Endothelial cell of umbilical vein (primary cell): ENCODE results near the gene GATAD2A. TPM values are rescaled to one million over a fixed set of nuclear protein-coding genes. Genes with fewer than 3 reads are reported as not detected.

ENCODE experiments used
- BruUV-seq: library from RNA; stranded (reverse); fragments of 400-500 nt; replicated peaks from 2 replicates; lab custom pipeline; 2021; lab: Mats Ljungman, UMichigan
- CTCF ChIA-PET: fragments of 300-600, 350-600 bp; sonication (Branson Sonifier 250); formaldehyde crosslinking; loops from one replicate; lab custom pipeline; 2021; ENCODE audit warnings: antibody characterized with exemption, inconsistent platforms; lab: Charles Lee
- POLR2A ChIA-PET: fragments of 300-600, 350-600 bp; sonication (Branson Sonifier 250); formaldehyde crosslinking; loops from one replicate; lab custom pipeline; 2021; ENCODE audit warnings: antibody characterized with exemption, inconsistent platforms; lab: Charles Lee
- DNase-seq: peaks from one replicate; pipeline ENCODE4 v3.0.0-alpha.2; 2011; ENCODE audit warnings: low read depth, low spot score
- FAIRE-seq: peaks from 2 replicates; lab custom pipeline; 2011; peaks lifted over from hg19 to GRCh38; lab: Jason Lieb, UNC
- H2AFZ ChIP-seq: 2 replicates; pipeline ENCODE4 v1.6.0; 2012; ENCODE audit warnings: low read depth, low read length, control low read depth, inconsistent platforms
- H3K27ac ChIP-seq: 2 replicates; pipeline ENCODE4 v1.5.1; 2011; ENCODE audit warnings: low read depth, mild to moderate bottlenecking, control low read depth, low read length, moderate library complexity; ENCODE audit not compliant: insufficient read depth
- H3K27me3 ChIP-seq, 2 experiments: 2 replicates each; pipeline versions ENCODE4 v1.6.0 to v1.6.1; 2011; ENCODE audit warnings: low read length in 2 of 2, mixed read lengths in 1 of 2; ENCODE audit not compliant: control insufficient read depth in 2 of 2, insufficient read depth in 2 of 2
- H3K36me3 ChIP-seq, 2 experiments: 2 replicates in 1 of 2; 3 replicates in 1 of 2; pipeline ENCODE4 v1.5.1; 2011; ENCODE audit warnings: low read length in 2 of 2, mild to moderate bottlenecking in 1 of 2, moderate library complexity in 1 of 2; ENCODE audit not compliant: control insufficient read depth in 2 of 2, insufficient read depth in 2 of 2; ENCODE audit errors: extremely low read depth in 1 of 2
- H3K4me1 ChIP-seq: 3 replicates; pipeline ENCODE4 v1.5.1; 2011; ENCODE audit warnings: mild to moderate bottlenecking, low read length; ENCODE audit not compliant: control insufficient read depth, insufficient read depth; ENCODE audit errors: extremely low read depth
- H3K4me2 ChIP-seq: 2 replicates; pipeline ENCODE4 v1.6.1; 2011; ENCODE audit warnings: low read length, control low read depth, mixed read lengths; ENCODE audit not compliant: insufficient read depth
- H3K4me3 ChIP-seq, 3 experiments: fragments of 200-600 bp in 1 of 3; sonication (generic), shearing (Covaris generic) in 1 of 3; replicated peaks in 1 of 3; 2 replicates each; pipeline ENCODE4 v1.5.1; 2011 to 2016; ENCODE audit warnings: control low read depth in 3 of 3, low read length in 3 of 3, mild to moderate bottlenecking in 2 of 3, inconsistent platforms in 1 of 3, low read depth in 1 of 3, moderate library complexity in 1 of 3; ENCODE audit not compliant: insufficient read depth in 1 of 3
- H3K79me2 ChIP-seq: 2 replicates; pipeline ENCODE4 v1.6.0; 2012; ENCODE audit warnings: low read length, inconsistent platforms; ENCODE audit not compliant: control insufficient read depth, insufficient read depth
- H3K9ac ChIP-seq: replicated peaks from 2 replicates; pipeline ENCODE3; 2011; ENCODE audit warnings: low read length, control low read depth; ENCODE audit not compliant: insufficient read depth; ENCODE audit errors: extremely low read depth
- H3K9me1 ChIP-seq: replicated peaks from 3 replicates; pipeline ENCODE4 v1.6.0; 2011; ENCODE audit warnings: mild to moderate bottlenecking, low read length; ENCODE audit not compliant: control insufficient read depth, insufficient read depth; ENCODE audit errors: extremely low read depth
- H3K9me3 ChIP-seq: replicated peaks from 2 replicates; pipeline ENCODE4 v1.5.1; 2012; ENCODE audit warnings: low read length, inconsistent platforms; ENCODE audit not compliant: control insufficient read depth, insufficient read depth
- H4K20me1 ChIP-seq: replicated peaks from 2 replicates; pipeline ENCODE3; 2011; ENCODE audit warnings: mild to moderate bottlenecking, low read length; ENCODE audit not compliant: control insufficient read depth, insufficient read depth; ENCODE audit errors: extremely low read depth
- CTCF ChIP-seq, 2 donors: IDR thresholded peaks; 1 replicate in 1 of 2; 2 replicates in 1 of 2; pipeline ENCODE4 v1.5.1; 2011; ENCODE audit warnings: low read length in 2 of 2, mild to moderate bottlenecking in 2 of 2, moderate library complexity in 2 of 2, control low read depth in 1 of 2, inconsistent platforms in 1 of 2, low read depth in 1 of 2; ENCODE audit not compliant: insufficient read depth in 1 of 2; ENCODE audit errors: extremely low read depth in 1 of 2
- EZH2 ChIP-seq: IDR thresholded peaks from 2 replicates; pipeline ENCODE4 v1.6.1; 2012; ENCODE audit warnings: borderline replicate concordance, low read depth, mild to moderate bottlenecking, moderate library complexity, low read length, inconsistent platforms; ENCODE audit not compliant: severe bottlenecking
- FOS ChIP-seq: IDR thresholded peaks from 2 replicates; pipeline ENCODE4 v1.6.1; 2011; ENCODE audit warnings: mild to moderate bottlenecking, low read length, moderate library complexity, borderline replicate concordance; ENCODE audit not compliant: insufficient read depth
- GATA2 ChIP-seq: IDR thresholded peaks from 2 replicates; pipeline ENCODE4 v1.7.0; 2011; ENCODE audit warnings: low read depth, mild to moderate bottlenecking, moderate library complexity, mixed read lengths, low read length; ENCODE audit not compliant: insufficient read length, insufficient read depth
- JUN ChIP-seq: IDR thresholded peaks from 2 replicates; pipeline ENCODE4 v1.6.1; 2011; ENCODE audit warnings: borderline replicate concordance, low read depth; ENCODE audit not compliant: insufficient read length, insufficient read depth
- MAX ChIP-seq: IDR thresholded peaks from 2 replicates; pipeline ENCODE4 v1.6.1; 2011; ENCODE audit not compliant: insufficient read depth, insufficient read length
- MYC ChIP-seq: IDR thresholded peaks from one replicate; pipeline ENCODE4 v1.6.1; 2011; ENCODE audit warnings: mild to moderate bottlenecking, low read depth, low read length
- POLR2A ChIP-seq: IDR thresholded peaks from 2 replicates; pipeline ENCODE4 v1.6.1; 2012; ENCODE audit warnings: low read depth, mild to moderate bottlenecking, control low read depth, low read length
- POLR2AphosphoS5 ChIP-seq: IDR thresholded peaks from 2 replicates; pipeline ENCODE4 v1.6.1; 2012; ENCODE audit warnings: low read depth, mild to moderate bottlenecking, control low read depth, low read length, moderate library complexity; ENCODE audit not compliant: insufficient read depth
- dilution Hi-C: fragments of 300-500 bp; cut with MboI; formaldehyde crosslinking; loops from one replicate; pipeline ENCODE4 v1.15.0; 2019; ENCODE audit warnings: low sequenced_read_pairs; ENCODE audit not compliant: extremely low pct_ligation_motif_present
- intact Hi-C: fragments of 100-400 bp; cut with micrococcal nuclease; formaldehyde crosslinking; loops from one replicate; pipeline ENCODE4 v1.10.0; 2022
- polyA plus RNA-seq, 4 experiments: library from polyadenylated mRNA; depleted of rRNA in 3 of 4; stranded (reverse) in 3 of 4; unstranded in 1 of 4; fragments of >200 nt; gene quantifications; 2 replicates each; pipeline versions ENCODE4 v1.2.1 to v1.2.3, GENCODE V29; 2011 to 2012; ENCODE audit warnings: missing spikeins in 1 of 4
- total RNA-seq: library from RNA; stranded (reverse); gene quantifications from 2 replicates; pipeline ENCODE4 v1.2.3, GENCODE V29; 2021

GATAD2A gene
- total and polyA plus RNA-seq, 2 donors (not counting 3 experiments of a cell fraction or from before 2014, with no cell fraction given) = 27.3 to 134 TPM

- H3K27me3 ChIP-seq = peaks cover 25 to 29% of the 10 kb centered on the region in 2 experiments
- DNase-seq (no peak), FAIRE-seq (no peak)
- ChIA-PET CTCF (interaction anchor here (1.1 to 1.7 kb wide), 2 partner anchors 13 kb away, joined by 3 to 4 read pairs; no protein-coding TSS in a partner anchor), POLR2A (no interaction called here)
- no peaks in the 10 kb centered on the region for H3K36me3 ChIP-seq
- H2AFZ ChIP-seq = no peak overlapping the region
- no peak overlapping the region for H3K27ac ChIP-seq
- no peak overlapping the region for H3K4me2 ChIP-seq
- H4K20me1 ChIP-seq = no peaks in the 10 kb centered on the region
- no peaks in the 10 kb centered on the region for H3K9me1 ChIP-seq
- H3K9me3 ChIP-seq = no peaks in the 10 kb centered on the region
- dilution Hi-C loops (no loop called here), intact Hi-C loops (no loop called here)
- no peak for TF ChIP-seq POLR2AphosphoS5
- TF ChIP-seq CTCF (IDR thresholded peaks at IDR 0.05; ENCODE audit: extremely low read depth in 1 of 2, insufficient read depth in 1 of 2, low read depth in 1 of 2, low read length in 2 of 2) = no peak
- TF ChIP-seq MYC = no peak
- TF ChIP-seq POLR2A = no peak
- TF ChIP-seq FOS = no peak
- no peak for TF ChIP-seq JUN
- TF ChIP-seq MAX = no peak
- TF ChIP-seq EZH2 = no peak
- TF ChIP-seq GATA2 = no peak
- no peaks in the 10 kb centered on the region for H3K79me2 ChIP-seq
- H3K4me3 ChIP-seq = no peak overlapping the region
- BruUV-seq = no TSS peak
- H3K4me1 ChIP-seq = no peaks in the 10 kb centered on the region
- H3K9ac ChIP-seq = no peak overlapping the region
Measured at GRCh38 chr19:19539698-19540063, 134.2 kb downstream of the GATAD2A start.
